Neural progenitor cell (in vitro differentiated cells): ENCODE measurements around the gene OR2F2. TPM values are rescaled to one million over a fixed set of nuclear protein-coding genes. Genes with fewer than 3 reads are reported as not detected.
A peak's percentile ranks its signal among the peaks of the same experiment; 100 is the strongest.

ENCODE experiments used
- DNase-seq: peaks from one replicate; pipeline ENCODE4 v3.0.0-alpha.2; 2016; ENCODE audit warnings: low spot score
- H2AFZ ChIP-seq: fragments of 200-600 bp; sonication (generic); replicated peaks from 2 replicates; pipeline ENCODE4 v1.6.1; 2016; ENCODE audit warnings: antibody characterized with exemption
- H3F3A ChIP-seq: fragments of 200-600 bp; sonication (generic); 2 replicates; pipeline ENCODE4 v1.6.1; 2016; ENCODE audit warnings: antibody characterized with exemption, low read depth
- H3K27ac ChIP-seq: fragments of 200-600 bp; sonication (generic); 2 replicates; pipeline ENCODE4 v1.5.1; 2016; ENCODE audit warnings: mild to moderate bottlenecking
- H3K27me3 ChIP-seq: fragments of 200-600 bp; sonication (generic); 2 replicates; pipeline ENCODE4 v1.6.1; 2016; ENCODE audit warnings: mild to moderate bottlenecking, moderate library complexity
- H3K36me3 ChIP-seq: fragments of 200-600 bp; sonication (generic); 2 replicates; pipeline ENCODE4 v1.5.1; 2016
- H3K4me1 ChIP-seq: fragments of 200-600 bp; sonication (generic); 2 replicates; pipeline ENCODE4 v1.6.1; 2016; ENCODE audit warnings: mixed run types
- H3K4me2 ChIP-seq: fragments of 200-600 bp; sonication (generic); 2 replicates; pipeline ENCODE4 v1.6.1; 2016
- H3K4me3 ChIP-seq: fragments of 200-600 bp; sonication (generic); 2 replicates; pipeline ENCODE4 v1.5.1; 2016
- H3K79me2 ChIP-seq: fragments of 200-600 bp; sonication (generic); 2 replicates; pipeline ENCODE4 v1.6.1; 2016; ENCODE audit warnings: low read depth
- H3K9ac ChIP-seq: fragments of 200-600 bp; sonication (generic); 2 replicates; pipeline ENCODE4 v1.6.1; 2016
- H3K9me3 ChIP-seq: fragments of 200-600 bp; sonication (generic); 2 replicates; pipeline ENCODE4 v1.5.1; 2016; ENCODE audit warnings: low read depth
- H4K20me1 ChIP-seq: fragments of 200-600 bp; sonication (generic); 2 replicates; pipeline ENCODE4 v1.6.1; 2016; ENCODE audit warnings: low read depth
- H3K27ac Mint-ChIP-seq: 3 replicates; pipeline ENCODE4 v1.8.0; 2021; ENCODE audit warnings: mixed read lengths
- H3K27me3 Mint-ChIP-seq: 2 replicates; pipeline ENCODE4 v1.8.0; 2022; ENCODE audit warnings: low read depth, mild to moderate bottlenecking, inconsistent platforms, moderate library complexity, mixed read lengths; ENCODE audit not compliant: insufficient read depth
- H3K36me3 Mint-ChIP-seq: 3 replicates; pipeline ENCODE4 v1.8.0; 2021; ENCODE audit warnings: mixed read lengths
- H3K4me1 Mint-ChIP-seq: 3 replicates; pipeline ENCODE4 v1.8.0; 2021; ENCODE audit warnings: mixed read lengths
- H3K4me3 Mint-ChIP-seq: 3 replicates; pipeline ENCODE4 v1.8.0; 2021; ENCODE audit warnings: mild to moderate bottlenecking, moderate library complexity, mixed read lengths
- H3K9me3 Mint-ChIP-seq: 3 replicates; pipeline ENCODE4 v1.8.0; 2020; ENCODE audit warnings: mixed read lengths
- CTCF ChIP-seq: fragments of 200-600 bp; sonication (generic); IDR thresholded peaks from 2 replicates; pipeline ENCODE4 v1.5.1; 2017; ENCODE audit warnings: antibody characterized with exemption, mild to moderate bottlenecking
- EZH2 ChIP-seq: fragments of 200-600 bp; sonication (generic); IDR thresholded peaks from 2 replicates; pipeline ENCODE4 v1.6.1; 2017; ENCODE audit warnings: antibody characterized with exemption, mild to moderate bottlenecking, moderate library complexity
- EZH2phosphoT487 ChIP-seq: fragments of 200-600 bp; sonication (generic); IDR thresholded peaks from 2 replicates; pipeline ENCODE4 v1.6.1; 2017; ENCODE audit warnings: antibody characterized with exemption
- total RNA-seq: library from RNA; depleted of rRNA; stranded (reverse); fragments of >200 nt; gene quantifications from 2 replicates; pipeline ENCODE4 v1.2.3, GENCODE V29; 2015; ENCODE audit warnings: low replicate concordance

OR2F2 gene
- total RNA-seq, 1 donor from 2014 or later = not detected

- Histone ChIP-seq H4K20me1 (peaks cover 36% of the 10 kb centered on the region), H3K36me3 (no peaks in the 10 kb centered on the region), H3K9ac (no peak overlapping the region), H3K4me3 (peak overlapping the region; percentile 80), H3K79me2 (peaks cover 41% of the 10 kb centered on the region), H2AFZ (peak overlapping the region; percentile 58), H3K27me3 (no peaks in the 10 kb centered on the region), H3K27ac (no peak overlapping the region), H3K9me3 (no peaks in the 10 kb centered on the region), H3F3A (peaks cover 35% of the 10 kb centered on the region), H3K4me1 (peaks cover 52% of the 10 kb centered on the region), H3K4me2 (peak overlapping the region; percentile 53)
- H3K36me3 Mint-ChIP-seq = peaks cover 14% of the 10 kb centered on the region
- H3K9me3 Mint-ChIP-seq = peaks cover 11% of the 10 kb centered on the region
- H3K4me1 Mint-ChIP-seq = peaks cover 45% of the 10 kb centered on the region
- H3K27me3 Mint-ChIP-seq = peaks cover 4% of the 10 kb centered on the region
- peak overlapping the region; percentile 94 for H3K27ac Mint-ChIP-seq
- peak overlapping the region; percentile 100 for H3K4me3 Mint-ChIP-seq
- no peak for TF ChIP-seq EZH2
- no peak for TF ChIP-seq EZH2phosphoT487
- TF ChIP-seq CTCF = no peak
- peak; percentile 30 for DNase-seq
Measured at GRCh38 chr7:143902332-143902899, 32.6 kb upstream of the OR2F2 start.

GRCh38 chr7:143905509-143905908 lies 29.5 kb upstream of the OR2F2 start:
- Histone ChIP-seq H2AFZ (no peak overlapping the region), H3K27me3 (no peaks in the 10 kb centered on the region), H3K4me2 (no peak overlapping the region), H3K27ac (no peak overlapping the region), H3K4me3 (no peak overlapping the region), H3K9me3 (no peaks in the 10 kb centered on the region), H4K20me1 (peaks cover 6% of the 10 kb centered on the region), H3K9ac (no peak overlapping the region), H3K4me1 (peaks cover 29% of the 10 kb centered on the region), H3F3A (peaks cover 26% of the 10 kb centered on the region), H3K79me2 (peaks cover 10% of the 10 kb centered on the region), H3K36me3 (no peaks in the 10 kb centered on the region)
- Mint-ChIP-seq H3K27ac (no peak overlapping the region), H3K4me3 (no peak overlapping the region), H3K9me3 (no peaks in the 10 kb centered on the region), H3K36me3 (no peaks in the 10 kb centered on the region), H3K4me1 (peaks cover 33% of the 10 kb centered on the region), H3K27me3 (peaks cover 4% of the 10 kb centered on the region)
- no peak for DNase-seq
- no peak for TF ChIP-seq EZH2phosphoT487
- no peak for TF ChIP-seq EZH2
- TF ChIP-seq CTCF = no peak

- peaks cover 30% of the 10 kb centered on the region for H3K4me1 Mint-ChIP-seq
- no peaks in the 10 kb centered on the region for H3K9me3 Mint-ChIP-seq
Measured at GRCh38 chr7:143906151-143906550, 28.9 kb upstream of the OR2F2 start.

More at GRCh38 chr7:143906151-143906550, 28.9 kb upstream of the OR2F2 start:
- H3K4me1 ChIP-seq = peaks cover 24% of the 10 kb centered on the region
- H3K79me2 ChIP-seq = peaks cover 4% of the 10 kb centered on the region
- no peak overlapping the region for H3K4me3 ChIP-seq
- H4K20me1 ChIP-seq = no peaks in the 10 kb centered on the region
- no peak overlapping the region for H2AFZ ChIP-seq
- TF ChIP-seq EZH2 (no peak), EZH2phosphoT487 (no peak), CTCF (no peak)
- Mint-ChIP-seq H3K36me3 (no peaks in the 10 kb centered on the region), H3K4me3 (no peak overlapping the region), H3K27me3 (peaks cover 4% of the 10 kb centered on the region), H3K27ac (no peak overlapping the region)
- H3F3A ChIP-seq = peaks cover 20% of the 10 kb centered on the region
- H3K36me3 ChIP-seq = no peaks in the 10 kb centered on the region
- DNase-seq = no peak
- no peak overlapping the region for H3K27ac ChIP-seq
- H3K4me2 ChIP-seq = peak overlapping the region; percentile 62
- no peaks in the 10 kb centered on the region for H3K27me3 ChIP-seq
- H3K9me3 ChIP-seq = no peaks in the 10 kb centered on the region
- no peak overlapping the region for H3K9ac ChIP-seq
